Neural crest cell (in vitro differentiated cells): ENCODE measurements around the gene MST1R. TPM values are rescaled to one million over a fixed set of nuclear protein-coding genes. Genes with fewer than 3 reads are reported as not detected.

Source experiments
- DNase-seq: peaks from one replicate; pipeline ENCODE4 v3.0.0; 2021; ENCODE audit warnings: low read depth, mixed read lengths, low spot score
- H3K27ac Mint-ChIP-seq: one replicate; pipeline ENCODE4 v1.8.0; 2021; ENCODE audit warnings: mild to moderate bottlenecking, mixed read lengths; ENCODE audit not compliant: unreplicated experiment
- H3K27me3 Mint-ChIP-seq: 2 replicates; pipeline ENCODE4 v1.8.0; 2021; ENCODE audit warnings: low read depth, mild to moderate bottlenecking, mixed read lengths
- H3K36me3 Mint-ChIP-seq: 2 replicates; pipeline ENCODE4 v1.8.0; 2021; ENCODE audit warnings: low read depth, mild to moderate bottlenecking, mixed read lengths
- H3K4me1 Mint-ChIP-seq: 2 replicates; pipeline ENCODE4 v1.8.0; 2021; ENCODE audit warnings: mixed read lengths
- H3K4me3 Mint-ChIP-seq: one replicate; pipeline ENCODE4 v1.8.0; 2021; ENCODE audit warnings: mild to moderate bottlenecking, mixed read lengths
- H3K9me3 Mint-ChIP-seq: 2 replicates; pipeline ENCODE4 v1.8.0; 2021; ENCODE audit warnings: mixed read lengths
- total RNA-seq: library from RNA; stranded (reverse); gene quantifications from 2 replicates; pipeline ENCODE4 v1.2.1, GENCODE V29; 2021
- TF ChIP-seq, protein P1 (sequence below): fragments of 200-600 bp; sonication (generic); conservative IDR thresholded peaks from 2 replicates; pipeline ENCODE4 v1.5.0; 2021; ENCODE audit warnings: antibody characterized with exemption, mild to moderate bottlenecking

MST1R gene
- total RNA-seq, 1 donor from 2014 or later, result 1.4 TPM

DNA sequence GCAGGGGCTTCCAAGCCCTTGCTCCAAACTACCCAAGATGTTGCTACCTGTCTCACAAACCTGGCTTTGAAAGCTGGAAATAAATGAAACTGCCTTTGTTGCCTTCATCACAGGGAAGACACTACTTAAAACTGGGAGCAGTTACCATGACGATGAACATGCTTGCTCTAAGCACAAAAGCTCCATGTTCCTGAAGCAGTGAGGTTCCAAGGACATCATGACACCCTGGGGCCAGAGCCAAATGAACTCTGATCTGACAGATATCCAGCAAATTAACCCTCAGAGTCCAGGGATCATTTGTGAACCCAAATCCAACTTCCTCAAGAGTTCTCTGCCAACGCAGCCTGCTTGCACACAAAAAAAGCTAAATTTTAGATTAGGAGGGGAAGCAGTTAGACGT is 58.0 kb downstream of the MST1R start:
- H3K4me1 Mint-ChIP-seq, result no peaks in the 10 kb centered on the region
- H3K27ac Mint-ChIP-seq, result no peak overlapping the region
- peaks cover 4% of the 10 kb centered on the region for H3K36me3 Mint-ChIP-seq
- TF ChIP-seq, protein P1, sequence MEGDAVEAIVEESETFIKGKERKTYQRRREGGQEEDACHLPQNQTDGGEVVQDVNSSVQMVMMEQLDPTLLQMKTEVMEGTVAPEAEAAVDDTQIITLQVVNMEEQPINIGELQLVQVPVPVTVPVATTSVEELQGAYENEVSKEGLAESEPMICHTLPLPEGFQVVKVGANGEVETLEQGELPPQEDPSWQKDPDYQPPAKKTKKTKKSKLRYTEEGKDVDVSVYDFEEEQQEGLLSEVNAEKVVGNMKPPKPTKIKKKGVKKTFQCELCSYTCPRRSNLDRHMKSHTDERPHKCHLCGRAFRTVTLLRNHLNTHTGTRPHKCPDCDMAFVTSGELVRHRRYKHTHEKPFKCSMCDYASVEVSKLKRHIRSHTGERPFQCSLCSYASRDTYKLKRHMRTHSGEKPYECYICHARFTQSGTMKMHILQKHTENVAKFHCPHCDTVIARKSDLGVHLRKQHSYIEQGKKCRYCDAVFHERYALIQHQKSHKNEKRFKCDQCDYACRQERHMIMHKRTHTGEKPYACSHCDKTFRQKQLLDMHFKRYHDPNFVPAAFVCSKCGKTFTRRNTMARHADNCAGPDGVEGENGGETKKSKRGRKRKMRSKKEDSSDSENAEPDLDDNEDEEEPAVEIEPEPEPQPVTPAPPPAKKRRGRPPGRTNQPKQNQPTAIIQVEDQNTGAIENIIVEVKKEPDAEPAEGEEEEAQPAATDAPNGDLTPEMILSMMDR, result no peak
- H3K27me3 Mint-ChIP-seq, result no peaks in the 10 kb centered on the region
- no peak for DNase-seq
- no peak overlapping the region for H3K4me3 Mint-ChIP-seq
- H3K9me3 Mint-ChIP-seq, result no peaks in the 10 kb centered on the region

DNA sequence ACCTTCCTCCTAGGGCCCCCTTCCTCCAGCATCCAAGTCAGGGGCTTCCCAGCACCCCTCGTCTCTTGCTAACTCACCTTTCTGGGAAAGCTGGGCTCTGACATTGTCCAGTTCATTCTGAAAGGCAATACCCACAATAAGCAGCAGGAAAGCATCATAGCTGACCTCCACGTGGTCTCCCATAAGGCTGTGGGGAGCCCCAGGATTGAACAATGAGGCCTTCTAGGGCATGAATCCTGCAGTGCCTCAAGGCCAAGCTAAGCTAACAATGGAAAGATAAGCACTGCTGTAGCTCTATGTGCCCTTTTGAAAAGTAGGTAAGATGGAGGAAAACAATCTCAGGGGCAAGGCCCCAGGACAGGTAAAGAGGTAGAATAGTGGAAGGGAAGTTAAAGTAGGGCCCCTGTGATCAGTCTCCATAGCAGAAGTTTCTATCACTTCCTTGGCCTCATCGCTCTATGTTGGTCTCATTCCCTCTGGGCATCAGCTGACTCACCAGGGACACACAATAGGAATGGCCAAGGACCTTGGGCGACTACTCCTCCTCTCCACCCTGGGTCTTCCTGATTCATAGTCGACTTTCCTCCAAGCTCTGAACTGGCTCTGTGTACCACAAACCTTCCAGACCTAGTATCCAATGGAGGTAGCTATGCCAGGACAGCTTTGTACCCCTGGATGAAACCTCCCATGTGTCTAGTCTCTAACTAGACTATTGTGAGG is 59.0 kb downstream of the MST1R start:
- Mint-ChIP-seq H3K9me3 (no peaks in the 10 kb centered on the region), H3K4me3 (no peak overlapping the region), H3K4me1 (no peaks in the 10 kb centered on the region), H3K36me3 (peaks cover 4% of the 10 kb centered on the region), H3K27ac (no peak overlapping the region), H3K27me3 (no peaks in the 10 kb centered on the region)
- TF ChIP-seq, protein P1, result no peak
- no peak for DNase-seq

DNA sequence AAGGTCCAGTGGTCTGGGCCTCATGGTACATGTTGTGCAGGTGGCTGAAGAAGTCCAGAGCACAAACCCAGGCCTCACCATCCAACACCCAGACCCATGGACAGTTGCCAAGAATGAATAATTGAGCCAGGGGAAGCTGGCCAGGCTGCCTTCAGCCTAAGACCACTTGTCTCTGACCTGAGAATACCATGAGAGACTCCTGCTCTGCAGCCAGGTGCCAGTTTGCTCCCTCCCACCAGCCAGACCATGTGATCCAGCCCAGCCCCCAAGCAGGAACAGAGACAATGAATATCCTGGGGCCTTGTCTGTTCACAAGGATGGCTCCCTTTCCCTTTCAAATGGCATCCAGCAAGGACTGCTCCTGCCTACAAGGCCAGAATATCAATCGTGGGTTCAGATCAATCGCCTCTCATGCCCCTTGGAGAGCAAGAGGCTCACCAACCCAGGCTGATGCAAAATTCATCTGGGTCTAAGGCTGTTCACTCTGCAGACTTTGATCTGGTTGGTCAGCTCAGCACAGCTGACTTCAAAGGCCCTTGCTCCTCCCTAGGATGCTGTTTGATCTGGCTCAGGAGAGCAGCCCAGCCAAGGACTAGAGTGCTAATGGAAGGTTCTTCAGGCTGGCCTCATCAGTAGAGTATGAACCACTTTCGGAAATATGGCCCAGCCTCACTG is 60.7 kb downstream of the MST1R start:
- no peak overlapping the region for H3K4me3 Mint-ChIP-seq
- H3K4me1 Mint-ChIP-seq, result peaks cover 4% of the 10 kb centered on the region
- peaks cover 7% of the 10 kb centered on the region for H3K36me3 Mint-ChIP-seq
- no peak for DNase-seq
- H3K9me3 Mint-ChIP-seq, result no peaks in the 10 kb centered on the region
- H3K27me3 Mint-ChIP-seq, result no peaks in the 10 kb centered on the region
- TF ChIP-seq, protein P1, result no peak
- H3K27ac Mint-ChIP-seq, result no peak overlapping the region

DNA sequence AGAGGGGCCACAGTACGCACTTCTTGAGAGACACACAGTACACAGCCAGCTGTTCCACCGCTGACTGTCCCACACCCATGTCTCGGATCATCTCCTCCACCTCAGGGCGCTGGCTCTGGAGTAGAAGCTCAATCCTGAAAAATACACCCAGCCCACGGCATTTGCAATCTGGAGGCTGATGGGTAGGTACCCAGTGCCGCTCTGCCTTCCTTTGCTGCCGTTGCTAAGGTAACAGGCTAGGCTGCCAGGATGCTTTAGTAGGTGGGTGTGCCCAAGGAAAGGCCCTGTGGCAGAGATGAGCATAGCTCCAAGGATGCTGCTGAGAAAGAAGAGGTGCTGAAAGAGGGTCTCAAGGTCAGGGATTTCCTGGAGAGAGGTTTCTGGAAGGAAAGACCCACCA is 61.9 kb downstream of the MST1R start:
- Mint-ChIP-seq H3K9me3 (no peaks in the 10 kb centered on the region), H3K4me3 (no peak overlapping the region), H3K27ac (peak overlapping the region; percentile 35), H3K4me1 (peaks cover 4% of the 10 kb centered on the region), H3K27me3 (no peaks in the 10 kb centered on the region), H3K36me3 (peaks cover 7% of the 10 kb centered on the region)
- TF ChIP-seq, protein P1, result no peak
- no peak for DNase-seq

DNA sequence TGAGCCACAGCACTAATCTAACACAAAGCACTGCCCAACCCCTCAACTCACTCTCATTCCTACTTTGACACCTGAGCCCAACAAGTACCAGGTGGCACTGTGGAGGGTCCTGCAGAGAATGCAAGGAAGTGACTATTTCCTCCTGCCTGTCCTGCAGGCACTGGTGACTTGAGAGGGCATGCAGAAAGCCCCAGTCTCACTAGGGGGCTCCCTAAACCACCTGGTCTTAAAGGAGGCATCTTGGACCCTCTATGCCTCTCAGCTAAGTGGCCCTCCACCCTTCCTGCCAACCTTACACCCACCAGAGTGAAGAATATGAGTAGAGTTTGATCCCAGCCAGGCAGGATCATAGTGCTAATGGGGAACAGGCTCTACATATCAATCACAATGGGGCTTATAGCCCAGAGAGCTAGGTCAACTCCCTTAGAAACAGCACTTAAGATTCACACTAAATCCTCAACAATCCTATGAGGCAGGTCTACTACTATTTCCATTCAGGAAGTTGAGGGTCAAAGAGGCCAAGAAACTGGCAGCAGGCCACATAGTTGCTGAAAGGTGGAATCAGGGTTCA is 62.5 kb downstream of the MST1R start:
- peaks cover 7% of the 10 kb centered on the region for H3K36me3 Mint-ChIP-seq
- peak overlapping the region; percentile 35 for H3K27ac Mint-ChIP-seq
- H3K4me1 Mint-ChIP-seq, result peaks cover 4% of the 10 kb centered on the region
- H3K9me3 Mint-ChIP-seq, result no peaks in the 10 kb centered on the region
- H3K4me3 Mint-ChIP-seq, result no peak overlapping the region
- H3K27me3 Mint-ChIP-seq, result no peaks in the 10 kb centered on the region
- TF ChIP-seq, protein P1, result peak; percentile 43
- DNase-seq, result peak; percentile 30
